Small intestine (tissue), 7 donors: ENCODE measurements around the gene KRTAP10-2. TPM values are rescaled to one million over a fixed set of nuclear protein-coding genes. Genes with fewer than 3 reads are reported as not detected.
"Not testable (repeated sequence)": the region's sequence is repeated elsewhere in the genome, so short reads cannot be mapped to it uniquely, and the experiment has no call there.

Experiments
- DNase-seq, 2 donors: peaks; one replicate each; pipeline versions ENCODE4 v3.0.0 to v3.0.0-alpha.2; 2013
- FAIRE-seq: peaks from 2 replicates; lab custom pipeline; 2012; peaks lifted over from hg19 to GRCh38; lab: Jason Lieb, UNC
- H3K27ac ChIP-seq, 3 donors: one replicate each; pipeline ENCODE4 v1.5.1; 2013; ENCODE audit warnings: low read length in 2 of 3, mild to moderate bottlenecking in 2 of 3, control low read depth in 1 of 3, inconsistent platforms in 1 of 3, low read depth in 1 of 3, moderate library complexity in 1 of 3
- H3K27me3 ChIP-seq, 3 donors: one replicate each; pipeline ENCODE4 v1.6.1; 2013; ENCODE audit warnings: low read length in 3 of 3, inconsistent platforms in 1 of 3; ENCODE audit not compliant: control insufficient read depth in 3 of 3, insufficient read depth in 3 of 3
- H3K36me3 ChIP-seq, 3 donors: one replicate each; pipeline ENCODE4 v1.6.1; 2013; ENCODE audit warnings: low read length in 3 of 3, inconsistent platforms in 1 of 3, low read depth in 1 of 3, mild to moderate bottlenecking in 1 of 3, moderate library complexity in 1 of 3; ENCODE audit not compliant: control insufficient read depth in 3 of 3, insufficient read depth in 2 of 3
- H3K4me1 ChIP-seq, 3 donors: one replicate each; pipeline ENCODE4 v1.6.1; 2013; ENCODE audit warnings: low read length in 2 of 3, inconsistent platforms in 1 of 3, low read depth in 1 of 3, mild to moderate bottlenecking in 1 of 3, moderate library complexity in 1 of 3; ENCODE audit not compliant: control insufficient read depth in 3 of 3, insufficient read depth in 2 of 3
- H3K4me3 ChIP-seq, 3 donors: one replicate each; pipeline ENCODE4 v1.5.1; 2013; ENCODE audit warnings: low read length in 3 of 3, control low read depth in 1 of 3, inconsistent platforms in 1 of 3, low read depth in 1 of 3, mild to moderate bottlenecking in 1 of 3, moderate library complexity in 1 of 3
- H3K9me3 ChIP-seq, 2 donors: one replicate each; pipeline ENCODE4 v1.6.1; 2013; ENCODE audit warnings: low read depth in 1 of 2, low read length in 1 of 2; ENCODE audit not compliant: control insufficient read depth in 2 of 2, insufficient read depth in 1 of 2
- WGBS, 3 donors: extraction: QIAGEN DNeasy Blood & Tissue Kit; methylation state at CpG; one replicate each; pipeline ENCODE4 v1.1.7; 2013; 5-methylcytosine and 5-hydroxymethylcytosine counted together
- polyA plus RNA-seq, 4 donors: library from polyadenylated mRNA; stranded (reverse) in 3 of 4; unstranded in 1 of 4; fragments of 200-250 nt in 3 of 4; fragments of 120-200 nt in 1 of 4; gene quantifications; one replicate each; pipeline versions ENCODE4 v1.2.1 to v1.2.3, GENCODE V29; 2013
- donor health status: healthy with polysubstance abuse.
- donor health status: control.
- donor health status: control.
- donor health status: Bipolar disorder and iron deficiency.
- donor health status: healthy.

The KRTAP10-2 gene
- polyA plus RNA-seq, 4 donors: not detected

DNA sequence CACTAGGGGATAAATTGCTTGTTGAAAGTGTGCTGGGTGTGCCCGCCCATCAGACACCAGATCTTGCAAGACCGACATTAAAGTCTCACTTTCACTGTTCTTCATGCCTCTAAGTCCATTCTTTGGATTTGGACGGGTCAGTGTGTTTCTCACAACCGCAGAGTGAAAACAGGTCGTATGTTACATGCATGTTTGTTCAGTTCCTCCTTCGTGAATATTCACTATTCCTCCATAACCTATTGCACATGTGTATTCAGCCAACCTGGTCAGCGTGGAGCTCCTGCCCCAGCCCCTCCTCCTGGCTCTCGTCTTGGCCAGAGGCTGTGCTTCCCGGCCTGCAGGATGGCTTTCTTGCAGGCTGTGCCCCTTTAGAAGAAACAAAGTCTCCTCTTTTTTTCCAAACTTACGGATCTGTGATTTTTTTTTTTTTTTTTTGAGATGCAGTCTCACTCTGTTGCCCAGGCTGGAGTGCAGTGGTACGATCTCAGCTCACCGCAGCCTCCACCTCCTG, 43.2 kb upstream of the KRTAP10-2 start:
- H3K4me3 ChIP-seq: no peak overlapping the region
- no peak for DNase-seq

GRCh38 chr21:44593598-44594405, 42.5 kb upstream of the KRTAP10-2 start:
- Histone ChIP-seq H3K4me3 (no peak overlapping the region), H3K27me3 (peaks cover 0 to 6% (median 4%) of the 10 kb centered on the region in 3 donors), H3K27ac (no peak overlapping the region), H3K9me3 (no peaks in the 10 kb centered on the region), H3K4me1 (no peaks in the 10 kb centered on the region), H3K36me3 (no peaks in the 10 kb centered on the region)
- FAIRE-seq: no peak
- 29 to 56% (median 40%) methylated on average over 20 of the region's 20 CpGs for WGBS, 3 donors
- no peak for DNase-seq

More for the DNA sequence above, 43.2 kb upstream of the KRTAP10-2 start:
- no peak for FAIRE-seq
- Histone ChIP-seq H3K9me3 (peaks cover 0 to 3% of the 10 kb centered on the region in 2 donors), H3K4me1 (no peaks in the 10 kb centered on the region), H3K27ac (no peak overlapping the region), H3K36me3 (no peaks in the 10 kb centered on the region), H3K27me3 (peaks cover 0 to 6% (median 0%) of the 10 kb centered on the region in 3 donors)
- WGBS, 3 donors: 71 to 78% (median 72%) methylated on average over 12 of the region's 12 CpGs

DNA sequence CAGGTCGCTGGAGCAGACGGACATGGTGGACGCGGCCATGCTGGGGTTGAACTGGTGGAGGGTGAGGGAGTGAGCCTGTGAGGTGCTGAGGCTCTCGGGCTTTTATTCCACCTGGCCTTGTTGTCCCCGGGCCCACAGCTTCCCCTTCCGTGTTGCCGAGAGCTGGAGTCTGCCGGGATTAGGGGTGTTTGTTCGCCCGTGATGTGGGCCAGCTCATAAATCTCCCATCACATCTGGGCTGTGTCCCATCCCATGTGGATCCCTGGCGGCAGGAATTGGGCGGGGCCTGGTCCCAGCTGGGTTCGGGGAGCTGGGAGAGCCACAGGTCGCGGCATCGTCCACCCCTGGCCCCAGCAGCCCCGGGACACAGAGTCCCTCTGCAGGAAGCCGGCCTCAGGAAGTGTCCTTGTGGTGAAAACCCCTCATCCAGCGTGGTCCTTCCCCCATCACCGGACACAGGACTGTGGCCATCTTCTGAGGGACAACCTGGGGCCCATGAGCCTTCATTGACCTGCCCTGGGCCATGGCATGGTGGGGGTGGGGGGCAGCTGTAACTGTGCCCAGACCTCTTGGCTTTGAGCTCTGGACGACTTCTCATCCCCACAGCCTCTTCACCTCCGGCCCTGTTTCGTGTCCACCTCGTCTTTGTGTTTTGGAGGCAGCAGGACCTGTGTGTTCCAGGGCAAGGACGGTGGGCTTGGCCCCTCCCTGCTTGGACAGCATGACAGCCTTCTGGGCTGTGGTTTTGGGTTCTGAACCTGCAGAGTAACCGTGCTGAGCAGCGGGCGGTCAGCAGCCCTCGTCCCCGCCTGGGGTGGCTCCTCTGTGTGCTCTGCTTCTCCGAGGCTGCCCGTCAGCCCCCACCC, 41.4 kb upstream of the KRTAP10-2 start, which contains the start of gene KRTAP10-6:
Gene KRTAP10-6 (minus strand): TSS at position 60 of the 866 bp plus-strand sequence. CDS start 21 bp downstream, at position 39.
- 55 to 61% (median 61%) methylated on average over 31 to 33 of the region's 33 CpGs for WGBS, 3 donors
- DNase-seq (no peak), FAIRE-seq (no peak)
- Histone ChIP-seq H3K27me3 (peaks cover 0 to 6% (median 4%) of the 10 kb centered on the region in 3 donors), H3K27ac (no peak within 1 kb of the TSS), H3K4me3 (no peak within 1 kb of the TSS), H3K4me1 (no peaks in the 10 kb centered on the region), H3K9me3 (no peaks in the 10 kb centered on the region), H3K36me3 (no peaks in the 10 kb centered on the region)

GRCh38 chr21:44591801-44592130, 40.5 kb upstream of the KRTAP10-2 start:
- not testable (repeated sequence) for DNase-seq, H3K9me3 ChIP-seq, FAIRE-seq, H3K4me1 ChIP-seq, H3K36me3 ChIP-seq, H3K4me3 ChIP-seq, H3K27me3 ChIP-seq, H3K27ac ChIP-seq
- WGBS, 3 donors: 20 to 59% (median 42%) methylated on average over 4 of the region's 4 CpGs

GRCh38 chr21:44590897-44591800, 39.8 kb upstream of the KRTAP10-2 start:
- H3K9me3 ChIP-seq, H3K27ac ChIP-seq, H3K4me3 ChIP-seq, H3K4me1 ChIP-seq, FAIRE-seq, H3K27me3 ChIP-seq, DNase-seq, H3K36me3 ChIP-seq: not testable (repeated sequence)
- WGBS, 3 donors: 50 to 66% (median 52%) methylated on average over 13 to 18 of the region's 19 CpGs

DNA sequence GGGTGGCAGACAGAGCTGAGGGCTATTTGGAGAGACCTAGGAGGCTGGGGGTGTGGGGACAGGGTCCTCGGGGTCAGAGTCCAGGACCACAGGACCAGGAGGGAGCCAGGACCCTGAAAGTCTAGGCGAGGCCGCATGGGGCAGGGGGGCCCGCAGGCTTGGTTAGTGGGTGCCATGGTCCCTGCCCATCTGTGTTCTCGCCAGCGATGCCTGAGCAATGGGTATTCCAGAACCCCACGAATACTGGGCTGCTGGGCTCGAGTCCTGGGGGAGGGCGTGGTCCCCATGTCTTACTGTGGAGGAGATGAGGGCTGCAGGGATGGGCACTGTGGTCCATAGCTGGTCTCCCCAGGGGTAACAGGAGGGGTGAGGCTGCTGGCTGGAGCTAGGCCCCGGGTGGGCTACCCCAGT, 39.0 kb upstream of the KRTAP10-2 start:
- no peak for DNase-seq
- Histone ChIP-seq H3K36me3 (no peaks in the 10 kb centered on the region), H3K27me3 (peaks cover 0 to 6% (median 5%) of the 10 kb centered on the region in 3 donors)

GRCh38 chr21:44589586-44590305, 38.4 kb upstream of the KRTAP10-2 start:
- no peak overlapping the region for H3K27ac ChIP-seq
- H3K27me3 ChIP-seq: peaks cover 0 to 7% (median 6%) of the 10 kb centered on the region in 3 donors
- WGBS, 3 donors: 68 to 76% (median 71%) methylated on average over 22 to 24 of the region's 24 CpGs
- no peaks in the 10 kb centered on the region for H3K36me3 ChIP-seq
- DNase-seq (no peak), FAIRE-seq (no peak)
- no peaks in the 10 kb centered on the region for H3K9me3 ChIP-seq
- H3K4me3 ChIP-seq: no peak overlapping the region
- no peaks in the 10 kb centered on the region for H3K4me1 ChIP-seq

More for the DNA sequence above, 39.0 kb upstream of the KRTAP10-2 start:
- Histone ChIP-seq H3K4me1 (no peaks in the 10 kb centered on the region), H3K4me3 (no peak overlapping the region), H3K9me3 (no peaks in the 10 kb centered on the region), H3K27ac (no peak overlapping the region)
- WGBS, 3 donors: 59 to 80% (median 71%) methylated on average over 8 to 10 of the region's 10 CpGs
- no peak for FAIRE-seq
